ENCODE data around the gene KANSL1. TPM values are rescaled to one million over a fixed set of nuclear protein-coding genes. Genes with fewer than 3 reads are reported as not detected.

KANSL1 gene
- polyA plus RNA-seq, 1 donor from 2014 or later, result 65.0 TPM

- no peaks in the 10 kb centered on the region for H3F3A ChIP-seq (ENCODE audit: insufficient read depth, low read length, poor library complexity, severe bottlenecking)
- no peaks in the 10 kb centered on the region for H3K9me2 ChIP-seq (ENCODE audit: insufficient read depth, low read length)
- H4K20me1 ChIP-seq (ENCODE audit: insufficient read depth), result no peaks in the 10 kb centered on the region
- peaks cover 17% of the 10 kb centered on the region for H3K79me2 ChIP-seq (replicated peaks; ENCODE audit: insufficient read depth, low read length)
- no peak overlapping the region for H3K27ac ChIP-seq (ENCODE audit: low read length)
- no peak overlapping the region for H3K4me2 ChIP-seq (ENCODE audit: low read length)
- no peaks in the 10 kb centered on the region for H3K9me3 ChIP-seq (ENCODE audit: low read length)
- TF ChIP-seq MXI1 (conservative IDR thresholded peaks at IDR 0.05; ENCODE audit: poor library complexity, severe bottlenecking) (no peak), SMC3 (conservative IDR thresholded peaks at IDR 0.05; ENCODE audit: poor library complexity) (no peak), RAD21 (conservative IDR thresholded peaks at IDR 0.05) (no peak), EP300 (conservative IDR thresholded peaks at IDR 0.05; ENCODE audit: poor library complexity, severe bottlenecking) (no peak), CTCF (IDR thresholded peaks at IDR 0.05; ENCODE audit: poor library complexity, severe bottlenecking) (no peak), EZH2 (IDR thresholded peaks at IDR 0.05; ENCODE audit: borderline replicate concordance, insufficient read depth, low read length, poor library complexity, severe bottlenecking) (no peak), POLR2AphosphoS5 (IDR thresholded peaks at IDR 0.05) (no peak), TAF1 (IDR thresholded peaks at IDR 0.05; ENCODE audit: low read depth) (no peak)
- TF ChIP-seq, protein P1, sequence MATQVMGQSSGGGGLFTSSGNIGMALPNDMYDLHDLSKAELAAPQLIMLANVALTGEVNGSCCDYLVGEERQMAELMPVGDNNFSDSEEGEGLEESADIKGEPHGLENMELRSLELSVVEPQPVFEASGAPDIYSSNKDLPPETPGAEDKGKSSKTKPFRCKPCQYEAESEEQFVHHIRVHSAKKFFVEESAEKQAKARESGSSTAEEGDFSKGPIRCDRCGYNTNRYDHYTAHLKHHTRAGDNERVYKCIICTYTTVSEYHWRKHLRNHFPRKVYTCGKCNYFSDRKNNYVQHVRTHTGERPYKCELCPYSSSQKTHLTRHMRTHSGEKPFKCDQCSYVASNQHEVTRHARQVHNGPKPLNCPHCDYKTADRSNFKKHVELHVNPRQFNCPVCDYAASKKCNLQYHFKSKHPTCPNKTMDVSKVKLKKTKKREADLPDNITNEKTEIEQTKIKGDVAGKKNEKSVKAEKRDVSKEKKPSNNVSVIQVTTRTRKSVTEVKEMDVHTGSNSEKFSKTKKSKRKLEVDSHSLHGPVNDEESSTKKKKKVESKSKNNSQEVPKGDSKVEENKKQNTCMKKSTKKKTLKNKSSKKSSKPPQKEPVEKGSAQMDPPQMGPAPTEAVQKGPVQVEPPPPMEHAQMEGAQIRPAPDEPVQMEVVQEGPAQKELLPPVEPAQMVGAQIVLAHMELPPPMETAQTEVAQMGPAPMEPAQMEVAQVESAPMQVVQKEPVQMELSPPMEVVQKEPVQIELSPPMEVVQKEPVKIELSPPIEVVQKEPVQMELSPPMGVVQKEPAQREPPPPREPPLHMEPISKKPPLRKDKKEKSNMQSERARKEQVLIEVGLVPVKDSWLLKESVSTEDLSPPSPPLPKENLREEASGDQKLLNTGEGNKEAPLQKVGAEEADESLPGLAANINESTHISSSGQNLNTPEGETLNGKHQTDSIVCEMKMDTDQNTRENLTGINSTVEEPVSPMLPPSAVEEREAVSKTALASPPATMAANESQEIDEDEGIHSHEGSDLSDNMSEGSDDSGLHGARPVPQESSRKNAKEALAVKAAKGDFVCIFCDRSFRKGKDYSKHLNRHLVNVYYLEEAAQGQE (IDR thresholded peaks at IDR 0.05; ENCODE audit: borderline replicate concordance), result no peak
- no peaks in the 10 kb centered on the region for H3K27me3 ChIP-seq (ENCODE audit: insufficient read depth, low read depth, low read length)
- H3K9ac ChIP-seq (ENCODE audit: low read length), result no peak overlapping the region
- no peak overlapping the region for H2AFZ ChIP-seq (ENCODE audit: low read depth, low read length)
- H3K36me3 ChIP-seq (ENCODE audit: insufficient read depth, low read length), result no peaks in the 10 kb centered on the region
- no peak overlapping the region for H3K4me3 ChIP-seq (ENCODE audit: low read length)
Observed at GRCh38 chr17:46216682-46217081, 23.5 kb upstream of the KANSL1 start.

GRCh38 chr17:46212634-46213435 is 19.6 kb upstream of the KANSL1 start:
- H3F3A ChIP-seq (ENCODE audit: insufficient read depth, low read length, poor library complexity, severe bottlenecking), result no peaks in the 10 kb centered on the region
- no peaks in the 10 kb centered on the region for H4K20me1 ChIP-seq (ENCODE audit: insufficient read depth)
- no peak overlapping the region for H3K4me2 ChIP-seq (ENCODE audit: low read length)
- H3K4me3 ChIP-seq (ENCODE audit: low read length), result no peak overlapping the region
- no peaks in the 10 kb centered on the region for H3K27me3 ChIP-seq (ENCODE audit: insufficient read depth, low read depth, low read length)
- no peak overlapping the region for H3K9ac ChIP-seq (ENCODE audit: low read length)
- TF ChIP-seq CTCF (IDR thresholded peaks at IDR 0.05; ENCODE audit: poor library complexity, severe bottlenecking), result peak; percentile 86
- peak; percentile 79 for TF ChIP-seq SMC3 (conservative IDR thresholded peaks at IDR 0.05; ENCODE audit: poor library complexity)
- TF ChIP-seq POLR2AphosphoS5 (IDR thresholded peaks at IDR 0.05), result no peak
- TF ChIP-seq RAD21 (conservative IDR thresholded peaks at IDR 0.05), result peak; percentile 74
- H3K36me3 ChIP-seq (ENCODE audit: insufficient read depth, low read length), result no peaks in the 10 kb centered on the region
- no peaks in the 10 kb centered on the region for H3K9me3 ChIP-seq (ENCODE audit: low read length)
- no peak overlapping the region for H3K27ac ChIP-seq (ENCODE audit: low read length)
- no peaks in the 10 kb centered on the region for H3K9me2 ChIP-seq (ENCODE audit: insufficient read depth, low read length)
- no peak overlapping the region for H2AFZ ChIP-seq (ENCODE audit: low read depth, low read length)
- peaks cover 34% of the 10 kb centered on the region for H3K79me2 ChIP-seq (replicated peaks; ENCODE audit: insufficient read depth, low read length)
